HepG2 (cell line): ENCODE results near the gene ZBTB26. TPM values are rescaled to one million over a fixed set of nuclear protein-coding genes. Genes with fewer than 3 reads are reported as not detected.

Experiments
- ATAC-seq: fragments of 200-7000 bp; cut with Tn5 transposase; 3 replicates; pipeline ENCODE4 v1.9.1; 2020; ENCODE audit warnings: mild to moderate bottlenecking, moderate library complexity
- BruUV-seq: library from RNA; stranded (reverse); fragments of 400-500 nt; replicated peaks from 2 replicates; lab custom pipeline; 2021; lab: Mats Ljungman, UMichigan
- CTCF ChIA-PET: fragments of 300-600 bp; formaldehyde crosslinking; extraction: SDS; loops from one replicate; lab custom pipeline; 2021; ENCODE audit warnings: low total read pairs, inconsistent platforms, low intra/inter-chr PET ratio; lab: Yijun Ruan, JAX
- POLR2A ChIA-PET: fragments of 350-600 bp; sonication (Branson Sonifier 250); formaldehyde crosslinking; loops from one replicate; lab custom pipeline; 2020; ENCODE audit warnings: antibody characterized with exemption, inconsistent platforms; lab: Yijun Ruan, JAX
- DNase-seq: peaks from one replicate; pipeline ENCODE4 v3.0.0-alpha.2; 2015; ENCODE audit warnings: low spot score
- FAIRE-seq: peaks from 3 replicates; lab custom pipeline; 2011; peaks lifted over from hg19 to GRCh38; lab: Jason Lieb, UNC
- H2AFZ ChIP-seq: one replicate; pipeline ENCODE4 v1.6.1; 2011; ENCODE audit warnings: low read length, inconsistent platforms
- H3K27ac ChIP-seq: fragments of 300-600 bp; 3 replicates; pipeline ENCODE4 v1.8.0; 2011; ENCODE audit warnings: mixed run types, mild to moderate bottlenecking, mixed read lengths, low read length, inconsistent platforms; ENCODE audit not compliant: insufficient read depth; ENCODE audit errors: extremely low read length
- H3K27me3 ChIP-seq, 2 experiments: fragments of 200-600 bp in 1 of 2; 2 replicates in 1 of 2; 3 replicates in 1 of 2; pipeline versions ENCODE4 v1.6.0 to v1.8.0; 2011; ENCODE audit warnings: low read length in 2 of 2, mild to moderate bottlenecking in 2 of 2, moderate library complexity in 2 of 2, inconsistent platforms in 1 of 2; ENCODE audit not compliant: insufficient read depth in 2 of 2, control insufficient read depth in 1 of 2
- H3K36me3 ChIP-seq, 2 experiments: fragments of 200-600 bp in 1 of 2; replicated peaks in 1 of 2; 2 replicates in 1 of 2; 3 replicates in 1 of 2; pipeline versions ENCODE4 v1.5.1 to v1.8.0; 2011; ENCODE audit warnings: low read length in 2 of 2, inconsistent platforms in 1 of 2; ENCODE audit not compliant: insufficient read depth in 2 of 2, control insufficient read depth in 1 of 2
- H3K4me1 ChIP-seq: 2 replicates; pipeline ENCODE4 v1.5.1; 2012; ENCODE audit warnings: low read length, inconsistent platforms; ENCODE audit not compliant: insufficient read depth
- H3K4me2 ChIP-seq: 2 replicates; pipeline ENCODE4 v1.6.0; 2011; ENCODE audit warnings: low read depth, low read length, inconsistent platforms
- H3K4me3 ChIP-seq, 3 experiments: fragments of 200-600 bp in 1 of 3; sonication (generic), shearing (Covaris generic) in 1 of 3; replicated peaks in 1 of 3; 2 replicates each; pipeline ENCODE4 v1.5.1; 2011 to 2016; ENCODE audit warnings: low read length in 3 of 3, inconsistent platforms in 2 of 3, low read depth in 2 of 3, mild to moderate bottlenecking in 2 of 3, control low read depth in 1 of 3, mixed read lengths in 1 of 3; ENCODE audit not compliant: insufficient read depth in 1 of 3
- H3K79me2 ChIP-seq: one replicate; pipeline ENCODE4 v1.6.1; 2011; ENCODE audit warnings: low read length, inconsistent platforms; ENCODE audit not compliant: insufficient read depth
- H3K9ac ChIP-seq: 2 replicates; pipeline ENCODE4 v1.6.0; 2011; ENCODE audit warnings: mild to moderate bottlenecking, low read depth, low read length, inconsistent platforms; ENCODE audit not compliant: insufficient read depth
- H3K9me3 ChIP-seq: 2 replicates; pipeline ENCODE4 v1.5.1; 2012; ENCODE audit warnings: mild to moderate bottlenecking, low read length
- H4K20me1 ChIP-seq: 2 replicates; pipeline ENCODE4 v1.6.0; 2011; ENCODE audit warnings: inconsistent platforms, mild to moderate bottlenecking, low read length, moderate library complexity; ENCODE audit not compliant: insufficient read depth
- PHB2 ChIP-seq: fragments of 450-650 bp; IDR thresholded peaks from 2 replicates; pipeline ENCODE4 v1.6.1; 2018; ENCODE audit not compliant: partially characterized antibody
- TOE1 ChIP-seq: sonication (generic); formaldehyde crosslinking; IDR thresholded peaks from 2 replicates; pipeline ENCODE4 v1.4.0; 2020; ENCODE audit warnings: mild to moderate bottlenecking, missing genetic modification reagents
- YEATS4 ChIP-seq: sonication (generic); formaldehyde crosslinking; IDR thresholded peaks from 2 replicates; pipeline ENCODE4 v1.4.0; 2020; ENCODE audit warnings: missing genetic modification reagents, borderline replicate concordance
- ZNF317 ChIP-seq: sonication (generic); formaldehyde crosslinking; IDR thresholded peaks from 2 replicates; pipeline ENCODE4 v1.5.0; 2020; ENCODE audit warnings: mild to moderate bottlenecking, missing genetic modification reagents
- ZSCAN31 ChIP-seq: sonication (generic); formaldehyde crosslinking; IDR thresholded peaks from 2 replicates; pipeline ENCODE4 v1.5.0; 2020; ENCODE audit warnings: low read depth, mild to moderate bottlenecking, missing genetic modification reagents
- WGBS: methylation state at CpG from one replicate; pipeline ENCODE4 v1.1.6; 2017; ENCODE audit warnings: low lambda C conversion rate; 5-methylcytosine and 5-hydroxymethylcytosine counted together
- in situ Hi-C: cut with HindIII; loops from 2 replicates; pipeline ENCODE4 v1.10.0; 2017; ENCODE audit warnings: low pct_unique_long_range_greater_than_20kb; ENCODE audit not compliant: extremely low pct_ligation_motif_present
- intact Hi-C: fragments of 100-400 bp; cut with micrococcal nuclease; formaldehyde crosslinking; loops from one replicate; pipeline ENCODE4 v1.10.0; 2022; ENCODE audit not compliant: unreplicated experiment
- polyA plus RNA-seq, 8 experiments: library from polyadenylated mRNA; depleted of rRNA in 3 of 8; stranded (reverse) in 7 of 8; unstranded in 1 of 8; fragments of >200 nt; fragmentation: Illumina TruSeq in 4 of 8; extraction: Trizol in 4 of 8; gene quantifications; 2 replicates each; pipeline versions ENCODE4 v1.2.1 to v1.2.3, GENCODE V29; 2011 to 2016; ENCODE audit warnings: low read depth in 4 of 8, missing spikeins in 1 of 8, mixed read lengths in 1 of 8; ENCODE audit not compliant: insufficient read depth in 1 of 8
- total RNA-seq, 5 experiments: library from RNA; depleted of rRNA; stranded (reverse); fragments of >200 nt; fragmentation: Illumina TruSeq; extraction: Trizol; gene quantifications; 2 replicates each; pipeline ENCODE4 v1.2.3, GENCODE V29; 2016; ENCODE audit warnings: low read depth in 1 of 5
- TF ChIP-seq, protein P1 (sequence below): sonication (generic); formaldehyde crosslinking; IDR thresholded peaks from 2 replicates; pipeline ENCODE4 v1.5.0; 2020; ENCODE audit warnings: missing genetic modification reagents
- TF ChIP-seq, protein P2 (sequence below): sonication (generic); formaldehyde crosslinking; IDR thresholded peaks from 2 replicates; pipeline ENCODE4 v1.4.0; 2020; ENCODE audit warnings: mild to moderate bottlenecking, missing genetic modification reagents
- TF ChIP-seq, protein P3 (sequence below), 2 experiments: sonication (generic) in 1 of 2; formaldehyde crosslinking in 1 of 2; IDR thresholded peaks; 2 replicates each; pipeline versions ENCODE4 v1.6.1 to v1.9.0; 2014 to 2022; ENCODE audit warnings: antibody characterized with exemption in 1 of 2, borderline replicate concordance in 1 of 2, inconsistent platforms in 1 of 2, low read depth in 1 of 2, missing genetic modification reagents in 1 of 2
- TF ChIP-seq, protein P4 (sequence below): sonication (generic); formaldehyde crosslinking; conservative IDR thresholded peaks from 2 replicates; pipeline ENCODE4 v1.8.0; 2022; ENCODE audit warnings: mild to moderate bottlenecking, moderate library complexity, missing genetic modification reagents

Gene ZBTB26
- total and polyA plus RNA-seq, 2 of the 13 experiments (the other 11 are each of a cell fraction or from before 2014, with no cell fraction given) = 4.5 to 8.6 TPM

DNA sequence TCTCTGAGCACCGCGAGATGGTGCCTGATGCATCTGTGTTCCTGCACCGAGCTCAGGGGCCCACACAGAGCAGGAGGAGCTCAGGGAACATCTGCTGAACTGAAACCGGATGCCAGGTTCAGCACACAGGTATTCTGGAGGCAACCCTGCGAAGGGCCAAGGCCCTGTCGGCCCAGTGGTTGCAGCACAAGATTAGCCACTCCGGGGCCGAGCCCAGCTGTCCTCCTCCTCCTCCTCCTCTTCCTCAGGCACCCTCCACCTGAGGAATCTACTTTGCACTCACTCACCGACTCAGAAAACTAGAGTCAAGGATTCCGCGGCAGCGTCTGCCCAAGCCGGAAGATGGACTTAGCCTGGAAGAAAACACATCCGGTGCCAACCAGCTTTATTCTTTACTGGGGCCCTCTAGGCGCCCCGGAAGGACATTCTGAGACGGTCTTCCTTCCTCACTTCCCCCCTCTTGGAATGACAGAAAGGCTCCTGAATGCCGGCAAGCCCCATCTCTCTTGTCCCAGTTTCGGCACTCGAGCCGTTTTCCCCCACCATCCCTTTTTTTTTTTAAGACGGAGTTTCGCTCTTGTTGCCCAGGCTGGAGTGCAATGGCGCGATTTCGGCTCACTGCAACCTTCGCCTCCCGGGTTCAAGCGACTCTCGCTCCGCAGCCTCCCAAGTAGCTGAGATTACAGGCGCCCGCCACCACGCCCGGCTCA, 18.2 kb downstream of the ZBTB26 start, which contains the start of gene ZBTB6 (continued):
- TF ChIP-seq, protein P1, sequence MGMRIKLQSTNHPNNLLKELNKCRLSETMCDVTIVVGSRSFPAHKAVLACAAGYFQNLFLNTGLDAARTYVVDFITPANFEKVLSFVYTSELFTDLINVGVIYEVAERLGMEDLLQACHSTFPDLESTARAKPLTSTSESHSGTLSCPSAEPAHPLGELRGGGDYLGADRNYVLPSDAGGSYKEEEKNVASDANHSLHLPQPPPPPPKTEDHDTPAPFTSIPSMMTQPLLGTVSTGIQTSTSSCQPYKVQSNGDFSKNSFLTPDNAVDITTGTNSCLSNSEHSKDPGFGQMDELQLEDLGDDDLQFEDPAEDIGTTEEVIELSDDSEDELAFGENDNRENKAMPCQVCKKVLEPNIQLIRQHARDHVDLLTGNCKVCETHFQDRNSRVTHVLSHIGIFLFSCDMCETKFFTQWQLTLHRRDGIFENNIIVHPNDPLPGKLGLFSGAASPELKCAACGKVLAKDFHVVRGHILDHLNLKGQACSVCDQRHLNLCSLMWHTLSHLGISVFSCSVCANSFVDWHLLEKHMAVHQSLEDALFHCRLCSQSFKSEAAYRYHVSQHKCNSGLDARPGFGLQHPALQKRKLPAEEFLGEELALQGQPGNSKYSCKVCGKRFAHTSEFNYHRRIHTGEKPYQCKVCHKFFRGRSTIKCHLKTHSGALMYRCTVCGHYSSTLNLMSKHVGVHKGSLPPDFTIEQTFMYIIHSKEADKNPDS (CRISPR knock-in tag) = no peak
- TF ChIP-seq TOE1 (CRISPR knock-in tag) = 0 out of 2 replicates have a peak, but pooled peaks have one; percentile 52
- TF ChIP-seq, protein P2, sequence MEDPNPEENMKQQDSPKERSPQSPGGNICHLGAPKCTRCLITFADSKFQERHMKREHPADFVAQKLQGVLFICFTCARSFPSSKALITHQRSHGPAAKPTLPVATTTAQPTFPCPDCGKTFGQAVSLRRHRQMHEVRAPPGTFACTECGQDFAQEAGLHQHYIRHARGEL (CRISPR knock-in tag) = no peak
- no peak for TF ChIP-seq PHB2
- peak; percentile 50; the same call in 1 of the 2 replicates for TF ChIP-seq ZNF317 (CRISPR knock-in tag)

DNA sequence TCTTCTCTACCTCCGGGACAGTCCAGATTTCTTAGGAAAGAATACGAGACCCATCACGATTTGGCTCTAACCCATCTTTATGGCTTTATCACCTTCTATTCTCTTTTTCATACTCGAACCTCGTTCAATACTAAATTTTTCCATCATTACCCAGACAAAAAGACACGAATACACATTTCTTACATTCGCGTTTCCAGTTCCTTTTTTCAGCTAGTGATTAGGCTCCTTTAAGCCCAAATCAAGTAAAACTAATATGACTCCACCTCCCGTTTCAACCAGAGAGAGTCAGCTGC, 18.7 kb downstream of the ZBTB26 start:
- H3K4me3 ChIP-seq = peak overlapping the region; percentile 79 to 90 (median 81)
- FAIRE-seq = no peak
- no peak for DNase-seq
- POLR2A ChIA-PET = interaction anchor here (0.6 to 5.2 kb wide), 18 partner anchors 8 to 557 kb away, joined by 3 to 64 read pairs (median 4); partner anchors contain the start of genes PDCL, RABGAP1, RC3H2 and ZBTB26
- CTCF ChIA-PET = no interaction called here
- intact Hi-C loops (loop anchor here (2.0 to 5.0 kb wide), 2 partner anchors 18 to 75 kb away; partner anchors contain the start of gene ZBTB26), in situ Hi-C loops (no loop called here)
- no peaks in the 10 kb centered on the region for H3K9me3 ChIP-seq
- H2AFZ ChIP-seq = no peak overlapping the region
- WGBS = 1% methylated on average over 9 of the region's 9 CpGs
- peak overlapping the region; percentile 93 for H3K27ac ChIP-seq
- H3K27me3 ChIP-seq = no peaks in the 10 kb centered on the region
- H3K9ac ChIP-seq = peak overlapping the region; percentile 91
- peaks cover 3 to 13% of the 10 kb centered on the region in 2 experiments; a peak in 2 of 5 replicates for H3K36me3 ChIP-seq
- no peaks in the 10 kb centered on the region for H4K20me1 ChIP-seq
- TSS peak; percentile 53 for BruUV-seq
- H3K4me2 ChIP-seq = peak overlapping the region; percentile 76
- H3K79me2 ChIP-seq = peaks cover 34% of the 10 kb centered on the region
- no peak for ATAC-seq
- peaks cover 11% of the 10 kb centered on the region for H3K4me1 ChIP-seq
- TF ChIP-seq ZSCAN31 (CRISPR knock-in tag) (no peak), YEATS4 (no peak)
- TF ChIP-seq, protein P3, sequence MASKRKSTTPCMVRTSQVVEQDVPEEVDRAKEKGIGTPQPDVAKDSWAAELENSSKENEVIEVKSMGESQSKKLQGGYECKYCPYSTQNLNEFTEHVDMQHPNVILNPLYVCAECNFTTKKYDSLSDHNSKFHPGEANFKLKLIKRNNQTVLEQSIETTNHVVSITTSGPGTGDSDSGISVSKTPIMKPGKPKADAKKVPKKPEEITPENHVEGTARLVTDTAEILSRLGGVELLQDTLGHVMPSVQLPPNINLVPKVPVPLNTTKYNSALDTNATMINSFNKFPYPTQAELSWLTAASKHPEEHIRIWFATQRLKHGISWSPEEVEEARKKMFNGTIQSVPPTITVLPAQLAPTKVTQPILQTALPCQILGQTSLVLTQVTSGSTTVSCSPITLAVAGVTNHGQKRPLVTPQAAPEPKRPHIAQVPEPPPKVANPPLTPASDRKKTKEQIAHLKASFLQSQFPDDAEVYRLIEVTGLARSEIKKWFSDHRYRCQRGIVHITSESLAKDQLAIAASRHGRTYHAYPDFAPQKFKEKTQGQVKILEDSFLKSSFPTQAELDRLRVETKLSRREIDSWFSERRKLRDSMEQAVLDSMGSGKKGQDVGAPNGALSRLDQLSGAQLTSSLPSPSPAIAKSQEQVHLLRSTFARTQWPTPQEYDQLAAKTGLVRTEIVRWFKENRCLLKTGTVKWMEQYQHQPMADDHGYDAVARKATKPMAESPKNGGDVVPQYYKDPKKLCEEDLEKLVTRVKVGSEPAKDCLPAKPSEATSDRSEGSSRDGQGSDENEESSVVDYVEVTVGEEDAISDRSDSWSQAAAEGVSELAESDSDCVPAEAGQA (IDR thresholded peaks at IDR 0.05; ENCODE audit: low read depth) = no peak
- TF ChIP-seq, protein P3 (CRISPR knock-in tag; IDR thresholded peaks at IDR 0.05; ENCODE audit: borderline replicate concordance) = no peak
- TF ChIP-seq, protein P4, sequence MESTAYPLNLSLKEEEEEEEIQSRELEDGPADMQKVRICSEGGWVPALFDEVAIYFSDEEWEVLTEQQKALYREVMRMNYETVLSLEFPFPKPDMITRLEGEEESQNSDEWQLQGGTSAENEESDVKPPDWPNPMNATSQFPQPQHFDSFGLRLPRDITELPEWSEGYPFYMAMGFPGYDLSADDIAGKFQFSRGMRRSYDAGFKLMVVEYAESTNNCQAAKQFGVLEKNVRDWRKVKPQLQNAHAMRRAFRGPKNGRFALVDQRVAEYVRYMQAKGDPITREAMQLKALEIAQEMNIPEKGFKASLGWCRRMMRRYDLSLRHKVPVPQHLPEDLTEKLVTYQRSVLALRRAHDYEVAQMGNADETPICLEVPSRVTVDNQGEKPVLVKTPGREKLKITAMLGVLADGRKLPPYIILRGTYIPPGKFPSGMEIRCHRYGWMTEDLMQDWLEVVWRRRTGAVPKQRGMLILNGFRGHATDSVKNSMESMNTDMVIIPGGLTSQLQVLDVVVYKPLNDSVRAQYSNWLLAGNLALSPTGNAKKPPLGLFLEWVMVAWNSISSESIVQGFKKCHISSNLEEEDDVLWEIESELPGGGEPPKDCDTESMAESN = 0 out of 2 replicates have a peak, but pooled peaks have one; percentile 3
